HG03135 (cell line): ENCODE measurements around the gene POM121.
A peak's percentile ranks its signal among the peaks of the same experiment; 100 is the strongest.
"Not testable (repeated sequence)": the region's sequence is repeated elsewhere in the genome, so short reads cannot be mapped to it uniquely, and the experiment has no call there.

ENCODE experiments used
- ATAC-seq: cut with Tn5 transposase; IDR thresholded peaks from one replicate; pipeline ENCODE4 v1.9.1; 2021; ENCODE audit warnings: mild to moderate bottlenecking, moderate library complexity; ENCODE audit not compliant: unreplicated experiment

POM121 gene

DNA sequence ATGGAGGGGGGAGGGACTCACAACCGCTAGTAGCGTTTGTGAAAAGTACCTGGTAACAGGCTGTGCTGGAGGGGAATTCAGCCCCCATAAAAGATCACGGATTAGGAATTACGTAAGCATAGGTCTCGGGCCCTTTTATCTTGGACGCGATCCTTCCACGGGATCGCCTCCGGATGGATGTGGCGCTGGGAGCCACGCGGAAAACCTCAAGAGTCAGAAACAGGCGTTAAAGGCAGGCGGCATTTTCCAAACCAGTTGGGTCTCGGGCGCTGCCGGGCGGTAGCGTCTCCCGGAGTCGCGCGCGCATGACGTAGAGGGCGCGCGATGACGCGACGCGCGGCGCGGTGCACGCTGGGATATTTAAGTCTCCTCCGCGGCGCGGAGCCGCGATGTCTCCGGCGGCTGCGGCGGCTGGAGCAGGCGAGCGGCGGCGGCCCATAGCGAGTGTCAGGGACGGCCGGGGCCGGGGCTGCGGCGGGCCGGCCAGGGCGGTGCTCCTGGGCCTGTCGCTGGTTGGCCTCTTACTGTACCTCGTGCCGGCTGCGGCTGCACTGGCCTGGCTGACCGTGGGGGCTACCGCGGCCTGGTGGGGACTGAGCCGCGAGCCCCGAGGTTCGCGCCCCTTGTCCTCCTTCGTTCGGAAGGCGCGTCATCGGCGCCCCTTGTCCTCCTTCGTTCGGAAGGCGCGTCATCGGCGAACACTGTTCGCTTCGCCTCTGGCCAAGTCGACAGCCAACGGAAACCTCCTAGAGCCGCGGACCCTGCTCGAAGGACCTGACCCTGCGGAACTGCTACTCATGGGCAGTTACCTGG, at the start of gene POM121:
Gene POM121 (plus strand): TSS at position 363 of the 813 bp plus-strand sequence. CDS start 27 bp downstream, at position 390.
- ATAC-seq = peak; percentile 84

DNA sequence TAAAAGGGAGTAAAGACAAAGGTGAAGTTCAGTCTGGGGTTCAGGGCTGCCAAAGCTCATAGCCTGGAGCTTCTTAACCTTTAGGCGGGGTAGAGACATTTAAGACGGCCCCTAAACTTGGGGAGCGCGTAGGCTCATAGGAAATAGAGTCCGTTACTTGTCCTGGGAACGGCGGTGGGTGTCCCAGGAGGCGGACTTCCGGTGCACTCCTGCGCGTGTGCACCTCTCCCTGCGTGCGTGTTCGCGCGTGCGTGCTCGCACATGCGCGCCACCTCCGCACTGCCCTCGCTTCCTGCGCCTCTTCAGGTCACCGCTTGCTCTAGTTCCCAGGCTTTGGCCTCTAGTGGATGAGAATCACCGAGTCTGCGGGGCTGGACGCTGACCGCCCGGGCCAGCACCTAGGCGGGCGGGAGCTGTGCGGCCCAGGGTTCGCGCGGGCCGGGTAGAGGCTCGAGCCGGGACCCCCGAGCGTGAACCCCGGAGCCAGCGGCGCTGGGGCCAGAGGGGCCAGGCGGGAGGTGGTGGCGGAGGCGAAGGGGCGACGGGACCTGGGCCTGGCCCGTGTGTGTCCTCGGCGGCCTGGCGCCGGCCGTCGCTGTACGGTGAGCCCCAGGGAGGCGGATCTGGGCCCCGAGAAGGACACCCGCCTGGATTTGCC, 45.7 kb upstream of the POM121 start:
- ATAC-seq = peak; percentile 100

DNA sequence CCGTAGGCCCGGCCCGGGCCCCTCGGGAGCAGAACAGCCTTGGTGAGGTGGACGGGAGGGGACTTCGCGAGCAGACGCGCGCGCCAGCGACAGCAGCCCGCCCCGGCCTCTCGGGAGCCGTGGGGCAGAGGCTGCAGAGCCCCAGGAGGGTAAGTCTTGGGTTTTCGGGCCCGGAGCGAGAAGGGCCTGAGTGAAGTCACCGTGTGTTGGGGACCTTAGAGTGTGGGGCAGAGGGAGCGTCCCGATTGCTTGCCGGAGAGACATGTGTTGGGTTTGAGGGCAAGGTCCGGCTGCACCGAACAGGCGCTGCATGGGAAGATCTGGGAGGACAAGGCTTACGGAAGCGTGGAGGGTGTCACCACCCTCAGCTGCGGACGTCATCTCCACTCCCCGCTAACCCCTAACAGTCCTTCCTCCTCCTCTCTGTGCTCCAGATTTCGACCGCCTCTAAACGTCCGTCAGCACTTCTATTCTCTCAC, 45.1 kb upstream of the POM121 start:
- ATAC-seq = not testable (repeated sequence)

DNA sequence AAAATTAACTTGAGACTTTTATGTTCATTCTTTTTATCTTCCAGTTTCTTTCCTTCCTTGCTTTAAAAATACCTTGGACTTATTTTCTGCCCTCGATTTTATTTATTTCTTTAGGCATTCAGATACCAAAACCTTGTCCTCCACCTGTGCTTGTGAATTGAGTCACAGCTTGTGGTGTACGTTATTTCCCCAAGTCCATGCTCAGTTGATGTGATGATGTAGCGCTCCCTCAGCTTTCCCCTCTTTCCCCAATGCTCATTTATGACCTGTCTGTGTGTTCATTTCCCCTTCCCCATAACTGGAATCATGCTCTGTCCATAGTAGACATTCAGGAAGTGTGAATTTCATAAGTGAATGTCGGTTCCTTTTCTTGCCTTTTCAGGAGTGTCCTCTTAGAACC, 33.1 kb upstream of the POM121 start:
- not testable (repeated sequence) for ATAC-seq

DNA sequence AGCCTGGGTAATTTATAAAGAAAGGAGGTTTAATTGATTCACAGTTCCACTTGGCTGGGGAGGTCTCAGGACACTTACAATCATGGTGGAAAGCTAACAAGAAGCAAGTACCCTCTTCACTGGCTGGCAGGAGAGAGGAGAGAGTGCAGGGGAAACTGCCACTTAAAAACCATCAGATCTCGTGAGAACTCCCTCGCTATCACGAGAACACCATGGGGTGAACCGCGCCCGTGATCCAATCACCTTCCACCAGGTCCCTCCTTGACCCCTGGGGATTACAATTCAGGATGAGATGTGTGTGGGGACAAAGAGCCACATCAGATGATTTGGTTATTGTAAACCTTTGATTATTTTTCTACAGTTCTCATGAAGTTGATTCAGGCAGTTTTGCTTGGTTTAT, 20.2 kb upstream of the POM121 start:
- ATAC-seq = not testable (repeated sequence)

DNA sequence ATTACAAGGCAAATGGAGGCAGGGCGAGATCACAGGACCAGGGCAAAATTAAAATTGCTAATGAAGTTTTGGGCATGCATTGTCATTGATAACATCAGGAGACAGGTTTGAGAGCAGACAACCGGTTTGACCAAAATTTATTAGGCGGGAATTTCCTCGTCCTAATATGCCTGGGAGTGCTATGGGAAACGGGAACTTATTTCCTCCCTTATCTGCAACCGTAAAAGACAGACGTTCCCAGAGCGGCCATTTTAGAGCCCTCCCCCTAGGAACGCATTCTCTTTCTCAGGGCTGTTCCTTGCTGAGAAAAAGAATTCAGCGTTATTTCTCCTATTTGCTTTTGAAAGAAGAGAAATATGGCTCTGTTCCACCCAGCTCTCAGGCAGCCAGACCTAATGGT, 16.5 kb upstream of the POM121 start:
- not testable (repeated sequence) for ATAC-seq

DNA sequence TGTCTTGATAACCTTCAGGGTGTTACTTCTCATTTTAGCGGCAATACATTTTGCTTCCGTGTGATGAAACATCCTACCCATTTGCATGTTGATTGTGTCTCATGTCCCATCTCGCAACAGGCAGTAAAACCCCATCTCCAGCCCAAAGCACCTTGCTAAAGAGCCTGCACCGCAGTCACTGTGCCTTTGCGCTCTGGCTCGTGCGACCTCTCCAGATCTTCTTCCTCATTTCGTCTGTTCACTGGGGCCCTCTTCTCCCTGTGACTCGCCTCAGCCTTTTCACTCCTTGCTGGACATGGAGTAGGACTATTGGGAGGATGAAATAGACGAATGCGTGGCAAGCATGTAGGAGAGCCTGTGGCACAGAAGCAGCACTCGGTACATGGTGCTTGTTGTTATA, 13.5 kb upstream of the POM121 start:
- ATAC-seq = not testable (repeated sequence)

DNA sequence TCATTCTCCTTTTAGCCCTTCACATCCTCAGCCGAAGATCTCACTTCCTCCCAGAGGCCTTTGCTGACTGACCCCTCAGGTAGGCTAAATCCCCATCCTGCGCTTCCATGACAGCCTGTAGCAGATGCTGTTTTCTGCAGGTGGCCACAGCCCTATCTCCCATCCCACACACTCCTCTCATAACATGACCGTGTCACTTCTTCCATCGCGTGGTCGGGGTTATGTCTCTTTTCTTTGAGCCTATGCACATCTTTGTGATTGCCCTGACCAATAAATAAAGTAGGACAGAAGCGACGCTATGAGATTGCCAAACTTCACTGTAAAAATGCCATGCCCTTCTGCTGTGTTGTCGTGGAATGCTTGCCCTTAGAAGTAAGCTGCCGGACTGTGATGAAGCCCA, 11.1 kb upstream of the POM121 start:
- ATAC-seq = not testable (repeated sequence)

DNA sequence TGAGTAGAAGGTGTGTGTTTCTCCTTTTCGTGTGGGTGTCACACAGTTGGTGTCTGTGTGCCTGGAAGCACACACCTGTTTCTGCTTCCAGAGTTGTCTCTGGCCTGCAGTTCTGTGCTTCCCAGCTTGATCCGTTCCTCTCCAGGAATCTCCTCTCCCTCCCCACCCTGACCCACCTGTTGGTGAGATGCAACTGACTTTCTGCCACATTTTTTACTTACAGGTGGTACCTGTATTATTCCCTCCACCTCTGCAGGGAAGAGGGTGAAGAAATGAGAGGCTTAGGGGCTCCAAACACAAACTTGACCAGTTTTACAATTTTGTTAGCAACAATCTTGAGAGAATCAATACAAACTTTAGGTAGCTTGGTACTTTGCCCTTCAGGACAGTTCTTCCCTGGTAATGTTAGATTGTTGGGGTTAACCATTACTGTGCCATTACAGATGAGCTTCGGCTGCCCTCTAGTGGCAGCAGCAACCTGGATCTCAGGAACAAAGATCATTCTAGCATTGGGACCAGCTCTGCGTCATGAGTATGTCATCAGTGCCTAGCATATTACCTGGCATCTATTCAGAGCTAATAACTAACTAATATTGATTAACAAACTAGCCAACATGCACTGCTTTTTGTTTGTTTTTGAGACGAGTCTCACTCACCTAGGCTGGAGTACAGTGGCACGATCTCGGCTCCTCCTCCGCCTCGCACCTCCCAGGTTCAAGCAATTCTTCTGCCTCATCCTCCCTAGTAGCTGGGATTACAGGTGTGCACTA, 10.0 kb upstream of the POM121 start:
- peak; percentile 88 for ATAC-seq

DNA sequence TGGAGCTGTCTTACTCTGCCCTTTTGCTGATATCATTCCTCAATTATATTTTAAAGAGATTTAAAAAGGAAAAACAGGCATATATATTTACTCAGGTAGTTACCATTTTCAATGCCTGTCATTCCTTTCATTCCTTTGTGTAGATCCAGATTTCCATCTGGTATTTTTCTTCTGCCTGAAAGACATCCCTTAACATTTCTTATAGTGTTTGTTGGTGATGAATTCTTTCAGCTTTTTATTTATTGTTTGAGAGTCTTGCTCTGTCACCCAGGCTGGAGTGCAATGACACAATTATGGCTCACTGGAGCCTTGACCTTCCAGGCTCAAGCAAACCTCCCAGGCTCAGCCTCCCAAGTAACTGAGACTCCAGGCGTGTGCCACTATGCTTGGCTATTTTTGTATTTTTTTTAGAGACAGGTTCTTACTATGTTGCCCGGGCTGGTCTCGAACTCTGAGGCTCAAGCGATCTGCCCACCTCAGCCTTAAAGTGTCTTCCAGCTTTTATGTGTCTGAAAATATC, 5.6 kb upstream of the POM121 start:
- no peak for ATAC-seq

DNA sequence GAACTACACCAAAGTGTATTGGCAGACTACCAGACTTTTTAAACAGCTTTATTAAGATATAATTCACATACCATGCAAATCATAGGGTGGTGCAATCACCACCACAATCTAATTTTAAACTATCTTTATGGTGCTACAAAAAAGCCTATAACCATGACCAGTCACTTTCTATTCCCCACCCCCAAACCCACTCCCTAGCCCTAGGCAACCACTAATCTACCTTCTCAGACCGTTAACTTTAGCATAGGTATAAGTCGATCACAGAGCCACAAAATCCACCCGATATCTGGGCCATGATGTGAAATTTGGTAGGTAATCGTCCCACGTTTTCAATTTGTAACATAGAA, 536 bp upstream of the POM121 start:
- ATAC-seq = no peak

DNA sequence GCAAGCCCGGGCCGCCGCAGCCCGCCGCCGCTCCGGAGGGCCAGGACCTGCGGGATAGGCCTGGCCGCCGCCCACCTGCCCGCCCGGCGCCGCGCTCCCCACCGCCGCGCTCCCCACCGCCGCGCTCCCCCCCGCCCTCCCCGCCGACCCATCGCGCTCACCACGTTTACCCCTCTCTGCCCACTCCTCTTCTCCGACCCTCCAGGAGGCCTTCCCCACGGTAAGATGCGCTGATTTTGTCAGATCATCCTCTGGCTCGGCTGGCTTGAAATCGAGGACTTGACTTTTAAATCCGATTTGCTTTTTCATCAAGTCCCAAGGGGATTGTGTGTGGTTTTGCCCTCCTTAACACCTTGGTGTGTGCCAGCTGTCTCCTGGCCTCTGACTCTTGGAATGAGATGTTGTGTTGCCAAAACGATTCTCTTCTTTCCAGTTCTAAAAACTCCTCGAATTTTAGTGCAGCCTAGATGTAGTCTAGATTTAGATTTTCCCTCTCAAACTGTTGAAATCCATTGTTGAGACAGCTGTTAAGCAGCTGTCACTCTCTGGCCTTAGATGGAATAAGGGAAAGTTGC, 738 bp downstream of the POM121 start:
- ATAC-seq = no peak

DNA sequence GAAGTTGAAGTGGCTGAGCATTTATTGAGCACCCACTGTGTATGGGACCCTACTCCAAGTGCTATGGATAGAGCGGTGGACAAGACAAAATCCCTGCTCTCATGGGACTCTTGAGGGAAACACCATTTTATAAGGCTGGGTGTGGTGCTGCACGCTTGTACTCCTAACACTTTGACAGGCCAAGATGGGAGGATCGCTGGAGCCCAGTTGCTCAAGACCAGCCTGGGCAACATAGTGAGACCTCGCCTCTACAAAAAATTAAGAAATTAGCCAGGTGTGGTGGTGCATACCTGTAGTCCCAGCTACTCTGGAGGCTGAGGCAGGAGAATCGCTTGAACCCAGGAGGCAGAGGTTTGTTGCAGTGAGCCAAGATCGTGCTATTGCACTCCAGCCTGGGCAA, 2.9 kb downstream of the POM121 start:
- ATAC-seq = not testable (repeated sequence)

DNA sequence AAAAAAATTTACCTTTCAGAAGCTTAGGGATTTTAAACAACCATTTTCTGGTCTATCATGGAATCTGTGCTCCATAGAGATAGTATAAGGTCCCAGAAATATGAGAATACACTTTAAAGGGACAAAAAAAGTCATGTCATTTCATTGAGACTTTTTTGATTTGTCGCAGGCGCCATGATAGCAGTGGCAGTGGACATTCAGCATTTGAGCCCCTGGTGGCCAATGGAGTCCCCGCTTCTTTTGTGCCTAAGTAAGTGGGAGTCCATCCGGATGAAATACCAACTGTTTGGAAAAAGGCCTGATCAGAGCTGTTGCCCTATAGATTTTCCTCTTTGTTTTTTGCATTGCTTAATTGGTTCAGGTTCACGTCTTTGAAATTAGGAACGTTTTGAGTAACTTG, 3.3 kb downstream of the POM121 start:
- ATAC-seq = not testable (repeated sequence)

DNA sequence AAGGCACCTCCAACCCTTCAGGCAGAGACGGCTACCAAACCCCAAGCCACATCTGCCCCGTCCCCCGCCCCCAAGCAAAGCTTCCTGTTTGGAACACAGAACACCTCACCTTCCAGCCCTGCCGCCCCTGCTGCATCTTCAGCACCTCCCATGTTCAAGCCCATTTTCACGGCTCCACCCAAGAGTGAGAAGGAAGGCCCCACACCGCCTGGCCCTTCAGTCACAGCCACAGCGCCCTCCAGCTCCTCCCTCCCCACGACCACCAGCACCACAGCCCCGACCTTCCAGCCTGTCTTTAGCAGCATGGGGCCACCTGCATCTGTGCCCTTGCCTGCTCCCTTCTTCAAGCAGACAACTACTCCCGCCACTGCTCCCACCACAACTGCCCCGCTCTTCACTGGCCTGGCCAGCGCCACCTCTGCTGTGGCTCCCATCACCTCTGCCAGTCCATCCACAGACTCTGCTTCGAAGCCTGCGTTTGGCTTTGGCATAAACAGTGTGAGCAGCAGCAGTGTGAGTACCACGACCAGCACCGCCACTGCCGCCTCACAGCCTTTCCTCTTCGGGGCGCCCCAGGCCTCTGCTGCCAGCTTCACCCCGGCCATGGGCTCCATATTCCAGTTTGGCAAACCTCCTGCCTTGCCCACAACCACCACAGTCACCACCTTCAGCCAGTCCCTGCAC, 17.3 kb downstream of the POM121 start:
- ATAC-seq = not testable (repeated sequence)

DNA sequence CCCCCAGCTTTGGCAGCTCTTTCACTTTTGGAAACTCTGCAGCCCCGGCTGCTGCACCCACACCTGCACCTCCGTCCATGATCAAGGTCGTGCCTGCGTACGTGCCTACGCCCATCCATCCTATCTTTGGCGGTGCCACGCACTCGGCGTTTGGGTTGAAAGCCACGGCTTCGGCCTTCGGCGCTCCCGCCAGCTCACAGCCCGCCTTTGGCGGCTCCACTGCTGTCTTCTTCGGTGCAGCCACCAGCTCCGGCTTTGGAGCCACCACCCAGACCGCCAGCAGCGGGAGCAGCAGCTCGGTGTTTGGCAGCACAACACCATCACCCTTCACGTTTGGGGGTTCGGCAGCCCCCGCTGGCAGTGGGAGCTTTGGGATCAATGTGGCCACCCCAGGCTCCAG, 18.1 kb downstream of the POM121 start:
- ATAC-seq = not testable (repeated sequence)

DNA sequence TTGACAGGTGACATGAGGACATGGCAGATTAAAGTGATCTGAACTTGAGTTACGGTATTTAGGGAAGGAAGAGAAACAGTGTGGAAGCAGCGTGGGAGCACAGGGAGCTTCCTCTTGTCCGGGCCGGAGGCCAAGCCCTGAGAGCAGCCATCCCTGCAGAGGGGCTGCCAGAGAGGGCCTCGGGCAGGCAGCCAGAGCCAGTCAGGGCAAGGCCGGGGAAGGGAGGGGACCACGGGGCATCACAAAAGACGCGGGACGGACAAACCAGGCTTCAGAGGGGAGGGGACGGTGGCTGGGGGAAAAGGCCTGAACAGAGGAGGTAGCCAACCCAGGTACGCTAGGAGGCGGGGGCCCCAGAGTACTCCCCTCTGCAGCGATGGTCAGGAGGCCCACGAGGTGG, 20.0 kb downstream of the POM121 start:
- ATAC-seq = not testable (repeated sequence)

DNA sequence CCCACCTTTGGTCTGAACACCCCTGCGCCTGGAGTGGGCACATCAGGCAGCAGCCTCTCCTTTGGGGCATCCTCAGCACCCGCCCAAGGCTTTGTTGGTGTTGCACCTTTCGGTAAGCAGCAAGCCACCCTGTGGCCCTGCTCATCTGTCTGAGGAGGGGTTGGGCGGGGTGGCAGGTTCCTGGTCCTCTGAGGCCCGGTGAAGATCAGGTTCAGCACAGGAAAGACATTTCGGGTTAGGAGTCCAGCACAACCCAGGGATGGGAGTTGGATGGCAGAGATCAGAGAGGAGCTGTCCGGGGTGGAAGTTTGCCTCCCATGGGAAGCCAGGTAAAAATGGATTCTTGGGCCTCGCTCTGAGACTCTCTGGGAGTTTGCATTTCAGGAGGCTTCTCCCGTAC, 20.7 kb downstream of the POM121 start:
- ATAC-seq = not testable (repeated sequence)

DNA sequence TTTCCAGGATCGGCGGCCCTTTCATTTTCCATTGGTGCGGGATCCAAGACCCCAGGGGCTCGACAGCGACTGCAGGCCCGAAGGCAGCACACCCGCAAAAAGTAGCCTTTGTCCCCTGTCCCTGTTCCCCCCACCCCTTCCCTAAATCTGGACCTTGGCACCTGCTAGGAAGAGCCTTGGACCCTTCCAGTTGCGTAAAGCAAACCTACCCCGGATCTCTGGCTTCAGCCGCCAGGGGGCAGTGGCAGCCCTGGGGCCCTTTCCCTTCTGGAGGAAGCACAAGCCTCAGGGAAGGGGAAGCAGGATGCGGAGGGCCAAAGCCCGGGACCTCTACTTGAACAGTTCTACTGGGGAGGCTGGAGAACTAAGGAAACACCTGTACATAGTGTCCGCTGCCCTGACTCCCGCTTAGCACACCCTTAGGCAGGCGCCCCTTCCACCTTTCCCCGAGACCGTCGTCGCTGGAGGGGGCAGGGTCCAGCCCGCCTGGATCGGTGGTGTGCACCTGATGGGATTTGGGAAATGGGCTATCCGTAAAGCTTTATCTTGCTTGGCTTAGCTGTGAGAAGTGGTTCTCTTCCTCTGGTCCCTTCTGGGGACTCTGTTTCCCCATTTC, 21.3 kb downstream of the POM121 start:
- not testable (repeated sequence) for ATAC-seq

DNA sequence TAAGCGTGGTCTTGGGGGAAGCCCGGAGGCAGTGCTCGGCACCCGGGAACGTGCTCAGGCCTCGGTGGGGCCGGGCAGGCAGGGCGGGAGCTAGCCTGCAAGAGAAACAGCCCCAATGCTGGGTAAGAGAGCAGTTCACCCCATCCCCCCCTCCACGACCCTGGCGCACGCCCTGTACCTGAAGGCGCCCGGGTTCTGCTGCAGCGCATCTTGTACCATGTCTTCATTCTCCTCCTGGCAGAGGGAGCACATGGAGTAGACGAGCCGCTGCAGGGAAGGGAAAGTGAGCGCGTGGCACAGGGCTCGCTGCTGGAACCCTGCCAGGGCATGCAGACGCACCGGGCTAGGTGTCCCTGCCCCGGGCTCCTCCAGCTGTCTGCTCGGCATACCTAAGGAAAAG, 23.8 kb downstream of the POM121 start:
- not testable (repeated sequence) for ATAC-seq
